HG03066 (cell line): Measurements from ENCODE around the gene SCNN1B.
"Not testable (repeated sequence)": the region's sequence is repeated elsewhere in the genome, so short reads cannot be mapped to it uniquely, and the experiment has no call there.

Experiments
- ATAC-seq: cut with Tn5 transposase; IDR thresholded peaks from one replicate; pipeline ENCODE4 v1.9.1; 2021; ENCODE audit warnings: low read depth; ENCODE audit not compliant: unreplicated experiment

Gene SCNN1B

GRCh38 chr16:23302045-23302956, at the start of gene SCNN1B:
SCNN1B (plus strand) TSS chr16:23302302; CDS start chr16:23348600, 46,298 bp downstream.
- ATAC-seq: no peak

GRCh38 chr16:23252310-23252709, 49.8 kb upstream of the SCNN1B start:
- no peak for ATAC-seq

GRCh38 chr16:23253650-23254049, 48.5 kb upstream of the SCNN1B start:
- ATAC-seq: not testable (repeated sequence)

- ATAC-seq: no peak
Observed at GRCh38 chr16:23254338-23254737, 47.8 kb upstream of the SCNN1B start.

GRCh38 chr16:23255000-23255399, 47.1 kb upstream of the SCNN1B start:
- no peak for ATAC-seq

GRCh38 chr16:23256440-23256839, 45.7 kb upstream of the SCNN1B start:
- no peak for ATAC-seq

GRCh38 chr16:23257682-23258081, 44.4 kb upstream of the SCNN1B start:
- no peak for ATAC-seq

- ATAC-seq: no peak
Observed at GRCh38 chr16:23258919-23259237, 43.2 kb upstream of the SCNN1B start.

- no peak for ATAC-seq
Observed at GRCh38 chr16:23267647-23268046, 34.5 kb upstream of the SCNN1B start.

GRCh38 chr16:23268561-23268960, 33.5 kb upstream of the SCNN1B start:
- ATAC-seq: no peak

- ATAC-seq: no peak
Observed at GRCh38 chr16:23269248-23269953, 32.7 kb upstream of the SCNN1B start.

- no peak for ATAC-seq
Observed at GRCh38 chr16:23270654-23271053, 31.4 kb upstream of the SCNN1B start.

GRCh38 chr16:23274968-23275367, 27.1 kb upstream of the SCNN1B start:
- no peak for ATAC-seq

- ATAC-seq: no peak
Observed at GRCh38 chr16:23276821-23277220, 25.3 kb upstream of the SCNN1B start.

- ATAC-seq: no peak
Observed at GRCh38 chr16:23278031-23278430, 24.1 kb upstream of the SCNN1B start.

GRCh38 chr16:23279721-23280153, 22.4 kb upstream of the SCNN1B start:
- no peak for ATAC-seq

GRCh38 chr16:23280483-23280967, 21.6 kb upstream of the SCNN1B start:
- ATAC-seq: no peak

GRCh38 chr16:23282568-23282967, 19.5 kb upstream of the SCNN1B start:
- ATAC-seq: no peak

GRCh38 chr16:23283571-23283970, 18.5 kb upstream of the SCNN1B start:
- ATAC-seq: no peak

GRCh38 chr16:23284584-23284983, 17.5 kb upstream of the SCNN1B start:
- ATAC-seq: no peak

GRCh38 chr16:23286131-23286532, 16.0 kb upstream of the SCNN1B start:
- ATAC-seq: no peak

GRCh38 chr16:23288209-23288608, 13.9 kb upstream of the SCNN1B start:
- no peak for ATAC-seq
